Osteocyte (in vitro differentiated cells): Measurements from ENCODE around the gene BLTP3A. TPM values are rescaled to one million over a fixed set of nuclear protein-coding genes. Genes with fewer than 3 reads are reported as not detected.
"Not testable (repeated sequence)": the region's sequence is repeated elsewhere in the genome, so short reads cannot be mapped to it uniquely, and the experiment has no call there.

Source experiments
- DNase-seq: peaks from one replicate; pipeline ENCODE4 v3.0.0; 2021; ENCODE audit warnings: mixed read lengths; ENCODE audit not compliant: unreplicated experiment; ENCODE audit errors: extremely low spot score
- H3K27ac Mint-ChIP-seq: one replicate; pipeline ENCODE4 v1.8.0; 2021; ENCODE audit warnings: mild to moderate bottlenecking, mixed read lengths; ENCODE audit not compliant: unreplicated experiment
- H3K27me3 Mint-ChIP-seq: one replicate; pipeline ENCODE4 v1.8.0; 2021; ENCODE audit warnings: mixed read lengths; ENCODE audit not compliant: unreplicated experiment
- H3K36me3 Mint-ChIP-seq: one replicate; pipeline ENCODE4 v1.8.0; 2021; ENCODE audit warnings: mixed read lengths; ENCODE audit not compliant: unreplicated experiment
- H3K4me1 Mint-ChIP-seq: one replicate; pipeline ENCODE4 v1.8.0; 2021; ENCODE audit warnings: mixed read lengths; ENCODE audit not compliant: unreplicated experiment
- H3K4me3 Mint-ChIP-seq: one replicate; pipeline ENCODE4 v1.8.0; 2021; ENCODE audit warnings: mild to moderate bottlenecking, moderate library complexity, mixed read lengths; ENCODE audit not compliant: unreplicated experiment
- H3K9me3 Mint-ChIP-seq: one replicate; pipeline ENCODE4 v1.8.0; 2021; ENCODE audit warnings: mixed read lengths; ENCODE audit not compliant: unreplicated experiment
- total RNA-seq: library from RNA; stranded (reverse); gene quantifications from 2 replicates; pipeline ENCODE4 v1.2.1, GENCODE V29; 2021
- TF ChIP-seq, protein P1 (sequence below): fragments of 200-600 bp; sonication (generic); IDR thresholded peaks from 2 replicates; pipeline ENCODE4 v1.5.0; 2021; ENCODE audit warnings: antibody characterized with exemption, mild to moderate bottlenecking, moderate library complexity

The BLTP3A gene
- total RNA-seq, 1 donor from 2014 or later: 18.4 TPM

- Mint-ChIP-seq H3K36me3 (peaks cover 40% of the 10 kb centered on the region), H3K4me3 (no peak overlapping the region), H3K9me3 (no peaks in the 10 kb centered on the region), H3K27me3 (no peaks in the 10 kb centered on the region), H3K4me1 (peaks cover 11% of the 10 kb centered on the region), H3K27ac (peak overlapping the region; percentile 50)
- no peak for DNase-seq
- TF ChIP-seq, protein P1, sequence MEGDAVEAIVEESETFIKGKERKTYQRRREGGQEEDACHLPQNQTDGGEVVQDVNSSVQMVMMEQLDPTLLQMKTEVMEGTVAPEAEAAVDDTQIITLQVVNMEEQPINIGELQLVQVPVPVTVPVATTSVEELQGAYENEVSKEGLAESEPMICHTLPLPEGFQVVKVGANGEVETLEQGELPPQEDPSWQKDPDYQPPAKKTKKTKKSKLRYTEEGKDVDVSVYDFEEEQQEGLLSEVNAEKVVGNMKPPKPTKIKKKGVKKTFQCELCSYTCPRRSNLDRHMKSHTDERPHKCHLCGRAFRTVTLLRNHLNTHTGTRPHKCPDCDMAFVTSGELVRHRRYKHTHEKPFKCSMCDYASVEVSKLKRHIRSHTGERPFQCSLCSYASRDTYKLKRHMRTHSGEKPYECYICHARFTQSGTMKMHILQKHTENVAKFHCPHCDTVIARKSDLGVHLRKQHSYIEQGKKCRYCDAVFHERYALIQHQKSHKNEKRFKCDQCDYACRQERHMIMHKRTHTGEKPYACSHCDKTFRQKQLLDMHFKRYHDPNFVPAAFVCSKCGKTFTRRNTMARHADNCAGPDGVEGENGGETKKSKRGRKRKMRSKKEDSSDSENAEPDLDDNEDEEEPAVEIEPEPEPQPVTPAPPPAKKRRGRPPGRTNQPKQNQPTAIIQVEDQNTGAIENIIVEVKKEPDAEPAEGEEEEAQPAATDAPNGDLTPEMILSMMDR: no peak
Measured at GRCh38 chr6:34773916-34774315, 18.0 kb upstream of the BLTP3A start.

DNA sequence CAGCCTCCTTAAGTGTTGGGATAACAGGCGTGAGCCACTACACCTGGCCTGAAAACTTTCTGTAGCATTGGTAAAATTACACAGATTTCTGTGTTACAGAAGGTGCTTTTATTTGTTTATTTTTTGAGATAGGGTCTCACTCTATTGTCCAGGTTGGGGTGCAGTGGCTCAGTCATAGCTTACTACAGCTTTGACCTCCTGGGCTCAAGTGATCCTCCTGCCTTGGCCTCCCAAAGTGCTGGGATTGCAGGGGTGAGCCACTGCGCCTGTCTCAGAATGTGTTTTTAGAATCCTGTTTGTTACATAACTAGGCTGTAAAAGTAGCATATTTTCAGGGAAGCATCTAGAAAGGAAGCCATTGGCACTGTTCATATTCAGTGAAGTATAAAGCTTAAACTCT lies 16.9 kb upstream of the BLTP3A start:
- H3K9me3 Mint-ChIP-seq: no peaks in the 10 kb centered on the region
- TF ChIP-seq, protein P1: no peak
- H3K27me3 Mint-ChIP-seq: no peaks in the 10 kb centered on the region
- no peak overlapping the region for H3K4me3 Mint-ChIP-seq
- H3K4me1 Mint-ChIP-seq: peaks cover 11% of the 10 kb centered on the region
- no peak overlapping the region for H3K27ac Mint-ChIP-seq
- peaks cover 33% of the 10 kb centered on the region for H3K36me3 Mint-ChIP-seq
- no peak for DNase-seq

DNA sequence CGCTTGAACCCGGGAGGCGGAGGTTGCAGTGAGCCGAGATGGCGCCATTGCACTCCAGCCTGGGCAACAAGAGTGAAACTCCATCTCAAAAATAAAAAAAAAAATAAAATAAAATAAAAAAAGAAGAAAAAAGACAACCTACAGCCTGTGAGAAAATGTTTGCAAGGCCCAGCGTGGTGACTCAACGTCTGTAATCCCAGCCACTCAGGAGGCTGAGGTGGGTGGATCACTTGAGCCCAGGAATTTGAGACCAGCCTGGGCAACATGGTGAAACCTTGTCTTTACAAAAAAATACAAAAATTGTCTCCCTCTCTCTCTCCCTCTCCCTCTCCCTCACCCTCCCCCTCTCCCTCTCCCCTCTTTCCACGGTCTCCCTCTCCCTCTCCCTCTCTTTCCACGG lies 6.5 kb upstream of the BLTP3A start:
- not testable (repeated sequence) for H3K4me3 Mint-ChIP-seq, H3K27ac Mint-ChIP-seq, H3K4me1 Mint-ChIP-seq, H3K9me3 Mint-ChIP-seq, DNase-seq, H3K27me3 Mint-ChIP-seq, H3K36me3 Mint-ChIP-seq

GRCh38 chr6:34787152-34787551 lies 4.7 kb upstream of the BLTP3A start:
- not testable (repeated sequence) for H3K4me1 Mint-ChIP-seq, DNase-seq, H3K27me3 Mint-ChIP-seq, H3K27ac Mint-ChIP-seq, H3K36me3 Mint-ChIP-seq, H3K4me3 Mint-ChIP-seq, H3K9me3 Mint-ChIP-seq

DNA sequence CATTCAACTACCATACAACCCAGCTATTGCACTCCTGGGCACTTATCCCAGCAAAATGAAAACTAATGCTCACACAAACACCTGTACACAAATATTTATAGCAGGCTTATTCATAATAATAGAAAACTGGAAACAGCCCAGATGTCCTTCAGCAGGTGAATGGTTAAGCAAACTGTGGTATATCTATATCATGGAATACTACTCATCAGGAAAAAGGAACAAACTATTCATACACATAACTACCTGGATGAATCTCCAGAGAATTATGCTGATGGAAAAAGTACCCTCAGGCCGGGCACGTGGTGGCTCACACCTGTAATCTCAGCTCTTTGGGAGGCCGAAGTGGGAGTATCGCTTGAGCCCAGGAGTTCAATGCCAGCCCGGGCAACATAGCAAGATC lies 3.8 kb upstream of the BLTP3A start:
- Mint-ChIP-seq H3K4me1 (peaks cover 12% of the 10 kb centered on the region), H3K9me3 (no peaks in the 10 kb centered on the region), H3K4me3 (no peak overlapping the region), H3K36me3 (no peaks in the 10 kb centered on the region), H3K27me3 (no peaks in the 10 kb centered on the region), H3K27ac (no peak overlapping the region)
- DNase-seq: no peak
- TF ChIP-seq, protein P1: no peak

DNA sequence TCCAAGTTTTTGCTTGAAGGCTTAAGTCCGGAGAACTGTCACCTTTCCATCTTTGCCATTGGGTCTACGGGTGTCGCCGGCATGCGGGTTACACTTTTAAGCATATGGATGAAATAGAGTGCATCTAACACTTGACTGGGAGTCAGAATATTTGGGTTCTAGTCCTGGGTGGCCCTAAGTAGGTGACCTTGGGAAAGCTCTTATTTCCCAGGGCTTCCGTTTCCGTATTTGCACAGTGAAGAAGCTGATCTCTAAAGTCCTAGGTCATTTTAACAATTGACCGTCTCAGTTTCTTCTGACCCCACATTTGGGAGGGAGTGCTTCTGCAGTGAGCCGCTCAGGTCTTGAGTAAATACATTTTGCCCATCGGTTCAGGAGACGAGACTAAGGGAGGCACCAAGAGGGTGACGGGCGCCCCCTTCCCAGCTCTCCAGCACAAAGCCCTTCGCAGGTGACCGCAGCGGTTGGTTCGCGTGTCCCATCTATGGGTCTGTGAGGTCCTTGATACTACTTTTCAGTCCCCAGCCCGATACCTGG lies 651 bp upstream of the BLTP3A start:
- Mint-ChIP-seq H3K27ac (peak overlapping the region; percentile 92), H3K36me3 (no peaks in the 10 kb centered on the region), H3K4me3 (peak overlapping the region; percentile 92), H3K4me1 (peaks cover 28% of the 10 kb centered on the region), H3K9me3 (no peaks in the 10 kb centered on the region), H3K27me3 (no peaks in the 10 kb centered on the region)
- TF ChIP-seq, protein P1: peak; percentile 36
- no peak for DNase-seq
